Liver (tissue), 9 donors: ENCODE measurements around the gene PRKD3. TPM values are rescaled to one million over a fixed set of nuclear protein-coding genes. Genes with fewer than 3 reads are reported as not detected.

Source experiments
- DNase-seq: peaks from one replicate; pipeline ENCODE4 v3.0.0-alpha.2; 2017; ENCODE audit warnings: low spot score
- H3K27ac ChIP-seq, 2 donors: one replicate each; pipeline ENCODE4 v1.7.0; 2013; ENCODE audit warnings: inconsistent platforms in 2 of 2, low read length in 2 of 2, control low read depth in 1 of 2, low read depth in 1 of 2, mild to moderate bottlenecking in 1 of 2
- H3K27me3 ChIP-seq, 4 donors: one replicate each; pipeline versions ENCODE4 v1.6.1 to v1.7.0; 2013; ENCODE audit warnings: low read length in 3 of 4, inconsistent platforms in 1 of 4, mild to moderate bottlenecking in 1 of 4, moderate library complexity in 1 of 4; ENCODE audit not compliant: control insufficient read depth in 4 of 4, insufficient read depth in 4 of 4
- H3K36me3 ChIP-seq, 4 donors: one replicate each; pipeline versions ENCODE4 v1.6.1 to v1.7.0; 2013; ENCODE audit warnings: low read length in 3 of 4, mild to moderate bottlenecking in 3 of 4, low read depth in 1 of 4, moderate library complexity in 1 of 4; ENCODE audit not compliant: control insufficient read depth in 4 of 4, insufficient read depth in 3 of 4
- H3K4me1 ChIP-seq, 4 donors: one replicate each; pipeline versions ENCODE4 v1.6.1 to v1.7.0; 2013; ENCODE audit warnings: low read length in 3 of 4, mild to moderate bottlenecking in 3 of 4, moderate library complexity in 1 of 4; ENCODE audit not compliant: control insufficient read depth in 4 of 4, insufficient read depth in 4 of 4
- H3K4me3 ChIP-seq, 3 donors: one replicate each; pipeline versions ENCODE4 v1.6.1 to v1.7.0; 2013; ENCODE audit warnings: low read length in 3 of 3, control low read depth in 1 of 3, low read depth in 1 of 3, mild to moderate bottlenecking in 1 of 3
- H3K9ac ChIP-seq, 2 donors: one replicate each; pipeline ENCODE4 v1.7.0; 2013; ENCODE audit warnings: low read length in 2 of 2, mild to moderate bottlenecking in 2 of 2, moderate library complexity in 2 of 2, control low read depth in 1 of 2, low read depth in 1 of 2
- H3K9me3 ChIP-seq, 4 donors: one replicate each; pipeline versions ENCODE4 v1.6.1 to v1.7.0; 2013; ENCODE audit warnings: low read length in 3 of 4; ENCODE audit not compliant: control insufficient read depth in 4 of 4
- ATF3 ChIP-seq: IDR thresholded peaks from 2 replicates; pipeline ENCODE4 v1.6.1; 2016; ENCODE audit warnings: antibody characterized with exemption
- CTCF ChIP-seq: fragments of 150-350 bp; IDR thresholded peaks from 2 replicates; pipeline ENCODE4 v1.5.1; 2017; ENCODE audit warnings: improper control_type of control experiment, low read depth, low read length; ENCODE audit not compliant: missing input control
- EGR1 ChIP-seq, 2 donors: IDR thresholded peaks; 2 replicates each; pipeline ENCODE4 v1.6.1; 2016 to 2018; ENCODE audit warnings: antibody characterized with exemption in 2 of 2, low read depth in 2 of 2
- FOXA1 ChIP-seq: IDR thresholded peaks from 2 replicates; pipeline ENCODE4 v1.6.1; 2016; ENCODE audit warnings: antibody characterized with exemption
- FOXA2 ChIP-seq: IDR thresholded peaks from 2 replicates; pipeline ENCODE4 v1.6.1; 2016; ENCODE audit warnings: antibody characterized with exemption
- GABPA ChIP-seq, 2 donors: IDR thresholded peaks in 1 of 2; conservative IDR thresholded peaks in 1 of 2; 2 replicates each; pipeline ENCODE4 v1.6.1; 2016; ENCODE audit warnings: antibody characterized with exemption in 2 of 2, mild to moderate bottlenecking in 1 of 2, moderate library complexity in 1 of 2
- HNF4A ChIP-seq, 2 donors: conservative IDR thresholded peaks; 2 replicates each; pipeline ENCODE4 v1.6.1; 2016; ENCODE audit warnings: antibody characterized with exemption in 2 of 2, mild to moderate bottlenecking in 2 of 2
- HNF4G ChIP-seq: IDR thresholded peaks from 2 replicates; pipeline ENCODE4 v1.6.1; 2016; ENCODE audit warnings: antibody characterized with exemption
- JUND ChIP-seq, 2 donors: IDR thresholded peaks; 2 replicates each; pipeline ENCODE4 v1.6.1; 2016; ENCODE audit warnings: antibody characterized with exemption in 2 of 2
- MAX ChIP-seq: IDR thresholded peaks from 2 replicates; pipeline ENCODE4 v1.6.1; 2016; ENCODE audit warnings: antibody characterized with exemption
- NR2F2 ChIP-seq: IDR thresholded peaks from 2 replicates; pipeline ENCODE4 v1.6.1; 2016; ENCODE audit warnings: antibody characterized with exemption
- RAD21 ChIP-seq, 2 donors: IDR thresholded peaks; 2 replicates each; pipeline ENCODE4 v1.6.1; 2016; ENCODE audit warnings: antibody characterized with exemption in 2 of 2, mild to moderate bottlenecking in 2 of 2
- REST ChIP-seq: IDR thresholded peaks from 2 replicates; pipeline ENCODE4 v1.6.1; 2016; ENCODE audit warnings: antibody characterized with exemption, mild to moderate bottlenecking
- RXRA ChIP-seq, 2 donors: IDR thresholded peaks; 2 replicates each; pipeline ENCODE4 v1.6.1; 2017 to 2018; ENCODE audit warnings: antibody characterized with exemption in 2 of 2, mild to moderate bottlenecking in 1 of 2
- SP1 ChIP-seq: IDR thresholded peaks from 2 replicates; pipeline ENCODE4 v1.6.1; 2018; ENCODE audit warnings: antibody characterized with exemption, mild to moderate bottlenecking
- TAF1 ChIP-seq: conservative IDR thresholded peaks from 2 replicates; pipeline ENCODE4 v1.6.1; 2016; ENCODE audit warnings: antibody characterized with exemption, mild to moderate bottlenecking
- YY1 ChIP-seq: IDR thresholded peaks from 2 replicates; pipeline ENCODE4 v1.6.1; 2016; ENCODE audit warnings: antibody characterized with exemption, mild to moderate bottlenecking
- ZBTB33 ChIP-seq: IDR thresholded peaks from 2 replicates; pipeline ENCODE4 v1.6.1; 2016; ENCODE audit warnings: antibody characterized with exemption
- WGBS: extraction: QIAGEN DNeasy Blood & Tissue Kit; methylation state at CpG from one replicate; pipeline ENCODE4 v1.1.7; 2013; 5-methylcytosine and 5-hydroxymethylcytosine counted together
- polyA plus RNA-seq, 2 donors: library from polyadenylated mRNA; stranded (reverse) in 1 of 2; unstranded in 1 of 2; fragments of 200-250 nt in 1 of 2; fragments of >200 nt in 1 of 2; fragmentation: Nextera tagmentation in 1 of 2; extraction: Ambion mirVana in 1 of 2; gene quantifications; one replicate each; pipeline versions ENCODE4 v1.2.1 to v1.2.3, GENCODE V29; 2013 to 2015
- total RNA-seq, 2 donors: library from RNA; depleted of rRNA; stranded (reverse); fragments of >200 nt; gene quantifications; one replicate each; pipeline ENCODE4 v1.2.3, GENCODE V29; 2014
- donor health status: healthy.
- donor health status: healthy.
- donor health status: healthy.
- donor health status: healthy.
- donor health status: healthy.

PRKD3 gene
- total and polyA plus RNA-seq, 4 donors, result 4.4 to 19.7 (median 8.1) TPM

GRCh38 chr2:37367310-37367709 lies 42.7 kb upstream of the PRKD3 start:
- DNase-seq, result no peak
- no peak for TF ChIP-seq JUND (IDR thresholded peaks at IDR 0.05)
- TF ChIP-seq GABPA (IDR thresholded peaks at IDR 0.05 in 1 of 2, conservative IDR thresholded peaks at IDR 0.05 in 1 of 2), result no peak
- no peak for TF ChIP-seq CTCF
- TF ChIP-seq TAF1, result no peak
- TF ChIP-seq ATF3, result no peak
- no peak for TF ChIP-seq YY1
- no peak for TF ChIP-seq ZBTB33
- TF ChIP-seq HNF4G, result no peak
- no peak for TF ChIP-seq HNF4A (conservative IDR thresholded peaks at IDR 0.05)
- no peak for TF ChIP-seq NR2F2
- no peak for TF ChIP-seq RXRA (IDR thresholded peaks at IDR 0.05)
- no peak for TF ChIP-seq RAD21 (IDR thresholded peaks at IDR 0.05)
- no peak for TF ChIP-seq SP1
- no peak for TF ChIP-seq FOXA2
- no peak for TF ChIP-seq FOXA1
- TF ChIP-seq MAX, result no peak
- TF ChIP-seq REST, result no peak
- no peak for TF ChIP-seq EGR1 (IDR thresholded peaks at IDR 0.05; ENCODE audit: low read depth in 2 of 2)
- WGBS, result 92% methylated on average over 7 of the region's 7 CpGs
- Histone ChIP-seq H3K4me3 (no peak overlapping the region), H3K27me3 (no peaks in the 10 kb centered on the region), H3K9ac (no peak overlapping the region), H3K4me1 (no peaks in the 10 kb centered on the region), H3K9me3 (no peaks in the 10 kb centered on the region), H3K36me3 (no peaks in the 10 kb centered on the region), H3K27ac (no peak overlapping the region)
